Central memory CD8-positive, alpha-beta T cell (primary cell): Measurements from ENCODE around the gene PTPN6.

Experiments used
- ATAC-seq: fragments of 150-1000 bp; cut with Tn5 transposase; replicated peaks from 2 replicates; pipeline ENCODE4 v1.10.0; 2022; ENCODE audit warnings: mild to moderate bottlenecking, moderate FRiP score, moderate number of reproducible peaks; ENCODE audit not compliant: poor library complexity, severe bottlenecking; ENCODE audit errors: extremely low read depth
- DNase-seq, 2 donors: peaks; one replicate each; pipeline ENCODE4 v3.0.0; 2021; ENCODE audit warnings: low spot score in 2 of 2
- H3K27ac Mint-ChIP-seq: one replicate; pipeline ENCODE4 v1.8.0; 2022; ENCODE audit warnings: low read depth, mild to moderate bottlenecking, moderate library complexity, mixed read lengths
- H3K27me3 Mint-ChIP-seq: one replicate; pipeline ENCODE4 v1.8.0; 2022; ENCODE audit warnings: mixed read lengths
- H3K36me3 Mint-ChIP-seq: one replicate; pipeline ENCODE4 v1.8.0; 2022; ENCODE audit warnings: mild to moderate bottlenecking, moderate library complexity, mixed read lengths; ENCODE audit not compliant: insufficient read depth
- H3K4me1 Mint-ChIP-seq: one replicate; pipeline ENCODE4 v1.8.0; 2022; ENCODE audit warnings: mixed read lengths
- H3K4me3 Mint-ChIP-seq: one replicate; pipeline ENCODE4 v1.8.0; 2022; ENCODE audit warnings: mild to moderate bottlenecking, moderate library complexity, mixed read lengths
- H3K9me3 Mint-ChIP-seq: one replicate; pipeline ENCODE4 v1.8.0; 2022; ENCODE audit warnings: mixed read lengths

Gene PTPN6

GRCh38 chr12:6965026-6965661 lies 14.0 kb downstream of the PTPN6 start:
- Mint-ChIP-seq H3K4me3 (no peak overlapping the region), H3K27ac (peak overlapping the region; percentile 55), H3K9me3 (no peaks in the 10 kb centered on the region), H3K27me3 (no peaks in the 10 kb centered on the region), H3K4me1 (peaks cover 46% of the 10 kb centered on the region), H3K36me3 (peaks cover 54% of the 10 kb centered on the region)
- DNase-seq (peak; percentile 81 to 88), ATAC-seq (peak; percentile 42)

- Mint-ChIP-seq H3K36me3 (peaks cover 51% of the 10 kb centered on the region), H3K9me3 (no peaks in the 10 kb centered on the region), H3K4me3 (no peak overlapping the region), H3K27ac (no peak overlapping the region), H3K27me3 (no peaks in the 10 kb centered on the region), H3K4me1 (peaks cover 42% of the 10 kb centered on the region)
- DNase-seq = no peak
- ATAC-seq = no peak
Measured at GRCh38 chr12:6965714-6966113, 14.6 kb downstream of the PTPN6 start.

- Mint-ChIP-seq H3K4me3 (no peak overlapping the region), H3K9me3 (no peaks in the 10 kb centered on the region), H3K4me1 (peaks cover 39% of the 10 kb centered on the region), H3K27ac (no peak overlapping the region), H3K27me3 (no peaks in the 10 kb centered on the region), H3K36me3 (peaks cover 47% of the 10 kb centered on the region)
- ATAC-seq (no peak), DNase-seq (no peak)
Measured at GRCh38 chr12:6966351-6966750, 15.2 kb downstream of the PTPN6 start.

GRCh38 chr12:6967651-6968100 lies 16.5 kb downstream of the PTPN6 start:
- Mint-ChIP-seq H3K27me3 (no peaks in the 10 kb centered on the region), H3K36me3 (peaks cover 38% of the 10 kb centered on the region), H3K4me3 (no peak overlapping the region), H3K4me1 (peaks cover 38% of the 10 kb centered on the region), H3K27ac (no peak overlapping the region), H3K9me3 (no peaks in the 10 kb centered on the region)
- DNase-seq (no peak), ATAC-seq (no peak)

- Mint-ChIP-seq H3K27me3 (no peaks in the 10 kb centered on the region), H3K4me1 (peaks cover 38% of the 10 kb centered on the region), H3K4me3 (peak overlapping the region; percentile 94), H3K9me3 (no peaks in the 10 kb centered on the region), H3K36me3 (peaks cover 38% of the 10 kb centered on the region), H3K27ac (no peak overlapping the region)
- DNase-seq (no peak), ATAC-seq (no peak)
Measured at GRCh38 chr12:6968426-6968825, 17.3 kb downstream of the PTPN6 start.

- ATAC-seq (peak; percentile 7), DNase-seq (no peak)
- Mint-ChIP-seq H3K27ac (peak overlapping the region; percentile 97), H3K9me3 (no peaks in the 10 kb centered on the region), H3K36me3 (peaks cover 40% of the 10 kb centered on the region), H3K27me3 (no peaks in the 10 kb centered on the region), H3K4me3 (peak overlapping the region; percentile 94), H3K4me1 (peaks cover 30% of the 10 kb centered on the region)
Measured at GRCh38 chr12:6970096-6970527, 19.0 kb downstream of the PTPN6 start.

GRCh38 chr12:6974180-6974579 lies 23.0 kb downstream of the PTPN6 start:
- ATAC-seq (no peak), DNase-seq (no peak)
- H3K4me1 Mint-ChIP-seq = peaks cover 19% of the 10 kb centered on the region
- H3K27me3 Mint-ChIP-seq = no peaks in the 10 kb centered on the region
- no peak overlapping the region for H3K4me3 Mint-ChIP-seq
- peaks cover 38% of the 10 kb centered on the region for H3K36me3 Mint-ChIP-seq
- H3K9me3 Mint-ChIP-seq = no peaks in the 10 kb centered on the region
- no peak overlapping the region for H3K27ac Mint-ChIP-seq

GRCh38 chr12:6975297-6976032 lies 24.3 kb downstream of the PTPN6 start:
- no peaks in the 10 kb centered on the region for H3K27me3 Mint-ChIP-seq
- no peak for DNase-seq
- peaks cover 40% of the 10 kb centered on the region for H3K36me3 Mint-ChIP-seq
- no peak overlapping the region for H3K4me3 Mint-ChIP-seq
- H3K4me1 Mint-ChIP-seq = peaks cover 14% of the 10 kb centered on the region
- ATAC-seq = no peak
- H3K9me3 Mint-ChIP-seq = no peaks in the 10 kb centered on the region
- H3K27ac Mint-ChIP-seq = no peak overlapping the region

GRCh38 chr12:6977653-6978052 lies 26.5 kb downstream of the PTPN6 start:
- no peak for ATAC-seq
- Mint-ChIP-seq H3K27ac (peak overlapping the region; percentile 79), H3K9me3 (no peaks in the 10 kb centered on the region), H3K36me3 (peaks cover 47% of the 10 kb centered on the region), H3K27me3 (no peaks in the 10 kb centered on the region), H3K4me1 (no peaks in the 10 kb centered on the region), H3K4me3 (no peak overlapping the region)
- no peak for DNase-seq

GRCh38 chr12:6978188-6978587 lies 27.0 kb downstream of the PTPN6 start:
- no peaks in the 10 kb centered on the region for H3K27me3 Mint-ChIP-seq
- ATAC-seq (no peak), DNase-seq (no peak)
- H3K27ac Mint-ChIP-seq = no peak overlapping the region
- H3K4me3 Mint-ChIP-seq = no peak overlapping the region
- peaks cover 47% of the 10 kb centered on the region for H3K36me3 Mint-ChIP-seq
- no peaks in the 10 kb centered on the region for H3K9me3 Mint-ChIP-seq
- no peaks in the 10 kb centered on the region for H3K4me1 Mint-ChIP-seq

GRCh38 chr12:6978611-6979011 lies 27.5 kb downstream of the PTPN6 start:
- peaks cover 47% of the 10 kb centered on the region for H3K36me3 Mint-ChIP-seq
- DNase-seq (no peak), ATAC-seq (no peak)
- no peak overlapping the region for H3K4me3 Mint-ChIP-seq
- no peaks in the 10 kb centered on the region for H3K27me3 Mint-ChIP-seq
- H3K9me3 Mint-ChIP-seq = no peaks in the 10 kb centered on the region
- no peak overlapping the region for H3K27ac Mint-ChIP-seq
- H3K4me1 Mint-ChIP-seq = no peaks in the 10 kb centered on the region

- H3K27ac Mint-ChIP-seq = no peak overlapping the region
- ATAC-seq (no peak), DNase-seq (no peak)
- H3K9me3 Mint-ChIP-seq = no peaks in the 10 kb centered on the region
- H3K4me3 Mint-ChIP-seq = no peak overlapping the region
- H3K36me3 Mint-ChIP-seq = peaks cover 46% of the 10 kb centered on the region
- H3K4me1 Mint-ChIP-seq = no peaks in the 10 kb centered on the region
- no peaks in the 10 kb centered on the region for H3K27me3 Mint-ChIP-seq
Measured at GRCh38 chr12:6979021-6979420, 27.9 kb downstream of the PTPN6 start.

- no peak for ATAC-seq
- Mint-ChIP-seq H3K27me3 (no peaks in the 10 kb centered on the region), H3K27ac (no peak overlapping the region), H3K4me1 (no peaks in the 10 kb centered on the region), H3K9me3 (no peaks in the 10 kb centered on the region), H3K4me3 (no peak overlapping the region), H3K36me3 (peaks cover 46% of the 10 kb centered on the region)
- no peak for DNase-seq
Measured at GRCh38 chr12:6979453-6979852, 28.3 kb downstream of the PTPN6 start.
